ENCODE data around the gene ARHGAP4.

Gene ARHGAP4

DNA sequence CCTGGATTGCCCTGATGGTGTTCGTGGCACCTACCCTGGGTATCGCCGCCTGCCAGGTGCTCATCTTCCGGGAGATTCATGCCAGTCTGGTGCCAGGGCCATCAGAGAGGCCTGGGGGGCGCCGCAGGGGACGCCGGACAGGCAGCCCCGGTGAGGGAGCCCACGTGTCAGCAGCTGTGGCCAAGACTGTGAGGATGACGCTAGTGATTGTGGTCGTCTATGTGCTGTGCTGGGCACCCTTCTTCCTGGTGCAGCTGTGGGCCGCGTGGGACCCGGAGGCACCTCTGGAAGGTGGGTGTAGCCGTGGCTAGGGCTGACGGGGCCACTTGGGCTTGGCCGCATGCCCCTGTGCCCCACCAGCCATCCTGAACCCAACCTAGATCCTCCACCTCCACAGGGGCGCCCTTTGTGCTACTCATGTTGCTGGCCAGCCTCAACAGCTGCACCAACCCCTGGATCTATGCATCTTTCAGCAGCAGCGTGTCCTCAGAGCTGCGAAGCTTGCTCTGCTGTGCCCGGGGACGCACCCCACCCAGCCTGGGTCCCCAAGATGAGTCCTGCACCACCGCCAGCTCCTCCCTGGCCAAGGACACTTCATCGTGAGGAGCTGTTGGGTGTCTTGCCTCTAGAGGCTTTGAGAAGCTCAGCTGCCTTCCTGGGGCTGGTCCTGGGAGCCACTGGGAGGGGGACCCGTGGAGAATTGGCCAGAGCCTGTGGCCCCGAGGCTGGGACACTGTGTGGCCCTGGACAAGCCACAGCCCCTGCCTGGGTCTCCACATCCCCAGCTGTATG is 19.7 kb downstream of the ARHGAP4 start:
- no peak for DNase-seq (ENCODE audit: low spot score)

DNA sequence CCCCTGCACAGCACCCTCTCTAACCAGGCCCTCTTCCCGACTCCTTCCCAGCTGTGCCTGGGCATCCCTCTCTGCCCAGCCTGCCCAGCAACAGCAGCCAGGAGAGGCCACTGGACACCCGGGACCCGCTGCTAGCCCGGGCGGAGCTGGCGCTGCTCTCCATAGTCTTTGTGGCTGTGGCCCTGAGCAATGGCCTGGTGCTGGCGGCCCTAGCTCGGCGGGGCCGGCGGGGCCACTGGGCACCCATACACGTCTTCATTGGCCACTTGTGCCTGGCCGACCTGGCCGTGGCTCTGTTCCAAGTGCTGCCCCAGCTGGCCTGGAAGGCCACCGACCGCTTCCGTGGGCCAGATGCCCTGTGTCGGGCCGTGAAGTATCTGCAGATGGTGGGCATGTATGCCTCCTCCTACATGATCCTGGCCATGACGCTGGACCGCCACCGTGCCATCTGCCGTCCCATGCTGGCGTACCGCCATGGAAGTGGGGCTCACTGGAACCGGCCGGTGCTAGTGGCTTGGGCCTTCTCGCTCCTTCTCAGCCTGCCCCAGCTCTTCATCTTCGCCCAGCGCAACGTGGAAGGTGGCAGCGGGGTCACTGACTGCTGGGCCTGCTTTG is 20.5 kb downstream of the ARHGAP4 start:
- no peak for DNase-seq (ENCODE audit: low spot score)

DNA sequence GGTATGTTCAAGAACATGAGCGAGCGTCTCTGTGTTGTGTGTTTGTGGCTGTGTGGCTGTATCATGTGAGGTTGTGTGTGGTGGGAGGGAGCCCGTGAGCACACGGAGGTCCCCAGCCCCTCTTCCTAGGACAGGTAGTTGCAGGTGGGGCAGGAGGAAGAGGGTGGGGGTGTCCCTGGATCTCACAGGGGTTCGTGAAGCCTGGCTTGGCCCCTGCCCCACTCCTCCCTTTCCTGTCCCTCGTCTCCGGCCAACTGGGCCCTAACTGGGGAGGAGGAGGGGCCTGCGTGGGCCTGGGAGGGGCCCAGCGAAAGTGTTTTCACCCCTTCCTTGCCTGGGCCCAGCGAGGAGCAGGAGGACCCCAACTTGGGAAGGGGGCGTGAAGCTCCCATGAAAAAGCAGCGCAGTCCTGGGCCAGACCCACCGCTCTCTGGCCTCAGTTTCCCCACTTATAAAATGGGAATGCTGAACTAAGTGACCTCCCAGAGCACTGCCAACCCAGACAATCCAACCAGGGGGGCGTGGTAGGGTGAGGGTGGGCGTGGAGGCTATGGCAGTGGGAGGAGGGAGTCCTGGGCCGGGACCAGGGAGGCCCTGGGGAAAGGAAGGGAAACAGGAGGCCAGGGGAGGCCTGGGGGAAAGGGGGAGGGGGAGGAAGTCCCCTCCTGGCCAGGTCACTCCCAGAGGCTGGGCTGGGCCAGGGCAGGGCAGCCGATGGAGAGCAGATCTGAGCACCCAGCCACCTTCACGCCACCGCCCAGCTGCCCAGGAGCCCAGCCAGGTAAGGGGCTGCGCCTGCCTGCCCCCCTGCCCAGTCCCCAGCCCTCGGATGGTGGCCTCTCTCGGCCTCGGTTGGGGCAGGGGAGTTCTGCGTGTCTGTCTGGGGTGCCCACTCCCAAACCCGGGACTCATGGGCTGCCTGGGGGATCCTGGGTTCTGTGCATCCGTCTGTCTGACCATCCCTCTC is 21.8 kb downstream of the ARHGAP4 start, which contains the start of gene AVPR2:
Gene AVPR2 (plus strand): TSS at position 683 of the 967 bp plus-strand sequence. CDS start 473 bp downstream, outside the sequence.
- no peak for DNase-seq (ENCODE audit: low spot score)

DNA sequence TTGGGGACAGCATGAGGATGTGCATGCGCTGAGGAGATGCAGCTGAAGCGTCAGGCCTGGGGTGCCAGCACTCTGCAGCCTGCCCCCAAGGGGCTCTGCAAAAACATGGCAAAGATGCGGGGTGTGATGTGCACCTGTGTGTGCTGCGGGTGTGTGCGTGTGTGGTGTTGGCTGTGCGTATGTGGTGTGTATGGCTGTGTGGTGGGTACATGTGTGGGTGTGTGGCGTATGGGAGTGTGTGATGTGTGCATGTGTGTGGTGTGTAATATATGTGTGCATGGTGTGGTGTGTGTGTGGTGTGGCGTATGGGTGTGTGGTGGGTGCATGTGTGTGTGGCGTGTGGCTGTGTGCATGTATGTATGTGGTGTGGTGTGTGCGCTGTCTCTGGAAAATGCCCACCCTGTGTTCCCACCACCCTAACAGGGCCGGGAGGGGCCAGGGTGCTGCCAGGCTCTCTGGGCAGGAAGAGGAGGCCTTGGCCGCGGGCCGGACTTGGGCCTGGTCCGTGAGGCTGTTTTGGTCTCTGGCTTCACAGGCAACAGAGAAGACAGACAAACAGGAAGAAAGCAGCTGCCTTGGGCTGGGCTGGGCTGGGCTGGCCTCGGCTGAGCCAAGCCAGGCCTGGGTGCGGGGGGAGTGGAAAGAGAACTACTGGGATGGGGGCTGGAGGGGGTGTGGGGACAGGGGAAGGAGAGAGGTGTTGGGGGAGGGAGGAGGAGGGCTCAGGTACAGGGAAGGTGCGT is 22.7 kb downstream of the ARHGAP4 start:
- no peak for DNase-seq (ENCODE audit: low spot score)

DNA sequence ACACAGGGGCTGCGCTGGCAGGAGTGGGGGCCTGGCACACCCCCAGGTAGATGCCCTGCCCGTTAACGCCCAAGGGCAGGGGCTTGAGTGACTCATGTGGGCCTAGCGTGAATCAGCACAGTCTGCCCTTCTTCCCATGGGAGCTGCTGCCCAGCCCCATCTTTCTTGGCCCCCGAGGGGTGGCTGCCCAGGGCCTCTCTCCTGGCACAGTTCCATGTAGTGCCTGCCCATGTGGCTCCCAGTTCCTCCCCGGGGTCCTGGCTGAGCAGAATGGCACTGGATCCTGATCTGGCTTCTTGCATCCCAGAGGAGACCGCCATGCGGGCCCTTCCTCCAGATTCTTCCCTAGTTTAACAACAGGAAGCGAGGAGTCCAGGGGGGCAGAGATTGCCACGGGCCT is 23.7 kb downstream of the ARHGAP4 start:
- no peak for DNase-seq (ENCODE audit: low spot score)

DNA sequence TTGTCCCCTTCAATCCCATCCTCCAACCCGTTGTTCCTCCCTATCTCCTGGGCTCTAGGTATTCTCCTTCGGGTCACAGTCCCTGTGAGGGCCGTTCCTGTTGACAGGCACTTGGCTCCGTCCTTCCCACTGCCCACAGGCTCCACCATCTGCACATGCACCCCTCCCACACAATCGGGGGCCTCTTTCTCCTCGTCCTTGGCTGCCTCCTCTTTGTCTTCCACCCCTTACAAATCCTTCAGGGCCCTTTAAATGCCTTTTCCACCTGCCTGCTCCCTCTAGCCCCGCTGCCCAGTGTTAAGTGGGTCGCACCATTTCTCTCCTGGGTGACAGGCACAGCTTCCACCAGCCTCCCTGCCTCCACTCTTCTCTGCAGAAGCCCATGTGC is 24.3 kb downstream of the ARHGAP4 start:
- no peak for DNase-seq (ENCODE audit: low spot score)

DNA sequence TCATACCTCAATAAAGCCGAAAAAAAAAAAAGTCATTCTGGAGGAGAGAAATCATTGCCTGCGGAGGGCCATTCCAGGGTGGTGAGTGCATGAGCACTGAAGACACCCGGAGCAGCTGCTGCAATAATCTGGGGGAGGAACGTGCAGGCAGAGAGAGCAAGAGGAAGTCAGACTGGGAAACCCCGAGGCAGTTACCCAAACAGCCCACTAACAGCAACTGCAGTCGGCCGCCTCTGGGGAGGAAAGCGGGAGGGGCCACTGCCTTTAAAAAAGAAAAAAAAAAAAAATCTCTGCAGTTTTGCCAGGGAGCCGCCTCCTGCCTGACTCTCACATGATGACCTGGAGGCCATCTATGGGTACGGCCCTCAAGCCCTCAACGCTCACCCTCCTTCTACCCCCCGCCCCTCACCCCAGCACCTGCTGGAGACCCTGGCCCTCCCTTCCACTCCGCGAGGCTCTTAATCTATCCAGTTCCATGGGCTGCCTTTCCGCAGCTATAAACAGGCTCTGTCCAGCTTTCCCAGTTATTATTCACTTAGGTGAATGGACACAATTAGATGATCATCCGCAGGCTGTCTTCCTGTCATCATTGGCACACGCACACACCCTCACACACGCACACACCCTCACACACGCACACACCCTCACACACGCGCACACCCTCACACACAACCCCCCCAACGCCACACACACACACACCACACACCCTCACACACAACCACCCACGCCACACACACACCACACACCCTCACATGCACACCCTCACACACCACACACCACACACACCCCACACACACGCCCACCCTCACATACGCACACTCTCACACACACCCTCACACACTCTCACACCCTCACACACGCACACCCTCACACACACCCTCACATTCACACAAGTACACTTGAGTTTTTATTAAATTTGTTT is 25.0 kb downstream of the ARHGAP4 start:
- no peak for DNase-seq (ENCODE audit: low spot score)

DNA sequence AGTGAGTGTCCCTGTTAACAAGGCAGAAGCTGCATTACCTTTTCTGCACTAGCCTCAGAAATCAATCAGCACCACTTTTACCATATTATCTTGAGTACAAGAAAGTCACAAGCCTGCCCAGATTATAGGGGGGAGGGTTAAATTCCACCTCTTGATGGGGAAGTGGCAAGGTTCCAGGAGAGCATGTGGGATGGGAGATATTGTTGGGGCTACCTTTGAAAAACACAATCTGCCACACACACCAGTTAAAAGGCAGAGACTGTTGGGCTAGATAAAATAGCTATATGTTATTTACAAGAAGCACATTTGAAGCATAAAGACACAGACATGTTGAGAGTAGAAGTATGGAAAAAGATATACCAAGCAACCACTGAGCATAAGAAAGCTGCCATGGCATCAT is 28.2 kb downstream of the ARHGAP4 start:
- peak; percentile 31 for DNase-seq (ENCODE audit: low spot score)

DNA sequence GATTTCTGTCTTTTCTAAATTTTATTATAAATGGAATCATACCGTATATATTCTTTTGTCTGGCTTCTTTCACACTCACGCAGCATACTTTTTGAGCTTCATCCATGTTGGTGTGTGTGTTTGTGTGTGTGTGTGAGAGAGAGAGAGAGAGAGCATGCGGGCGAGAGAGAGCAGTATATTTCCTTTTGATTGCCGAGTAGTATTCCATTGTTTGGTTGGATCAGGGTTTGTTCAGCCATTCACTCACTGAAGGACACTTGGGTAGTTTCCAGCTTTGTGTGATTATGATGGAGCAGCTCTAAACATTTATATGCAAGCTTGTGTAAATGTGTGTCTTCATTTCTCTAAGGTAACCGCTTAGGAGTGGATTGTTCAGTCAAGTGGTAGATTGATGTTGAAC is 36.9 kb downstream of the ARHGAP4 start:
- no peak for DNase-seq (ENCODE audit: low spot score)

DNA sequence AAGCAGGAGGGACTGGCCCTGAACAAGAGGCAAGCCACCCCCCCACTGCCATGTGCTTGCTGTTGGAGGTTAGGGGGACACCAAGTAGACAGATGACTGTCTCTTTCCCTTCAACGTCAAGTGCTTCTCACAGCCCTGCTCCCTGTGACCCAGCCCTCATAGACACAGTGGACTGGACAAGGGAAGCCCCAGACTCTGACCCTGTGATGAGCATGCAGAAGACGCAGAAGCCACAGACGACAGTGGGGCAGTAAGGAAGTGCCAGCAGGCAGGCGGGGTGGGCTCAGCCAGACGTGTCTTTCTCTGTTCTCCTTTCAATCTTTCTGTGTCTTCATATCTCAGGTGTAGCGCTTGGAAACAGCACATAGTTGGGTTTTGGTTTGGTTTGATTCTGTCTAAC is 37.7 kb downstream of the ARHGAP4 start:
- no peak for DNase-seq (ENCODE audit: low spot score)

DNA sequence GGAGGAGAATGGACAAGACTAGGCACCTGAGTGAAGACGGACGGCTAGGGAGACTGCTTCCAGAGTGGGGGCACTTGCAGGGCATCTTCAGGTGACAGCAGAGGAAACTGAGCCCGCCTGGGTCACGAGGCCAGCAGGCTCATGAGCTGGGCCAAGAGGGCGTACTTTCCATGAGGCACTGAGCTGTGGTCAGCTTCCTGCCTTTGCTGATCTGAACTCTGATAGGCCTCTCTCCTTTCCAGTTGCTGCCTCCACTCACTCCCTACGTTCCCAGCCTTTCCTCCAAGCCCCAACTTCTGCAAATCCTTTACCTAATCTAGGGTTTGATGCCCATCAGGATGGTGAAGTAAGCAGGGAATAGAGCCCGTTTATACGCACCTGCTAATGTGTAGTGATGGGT is 38.7 kb downstream of the ARHGAP4 start:
- no peak for DNase-seq (ENCODE audit: low spot score)

DNA sequence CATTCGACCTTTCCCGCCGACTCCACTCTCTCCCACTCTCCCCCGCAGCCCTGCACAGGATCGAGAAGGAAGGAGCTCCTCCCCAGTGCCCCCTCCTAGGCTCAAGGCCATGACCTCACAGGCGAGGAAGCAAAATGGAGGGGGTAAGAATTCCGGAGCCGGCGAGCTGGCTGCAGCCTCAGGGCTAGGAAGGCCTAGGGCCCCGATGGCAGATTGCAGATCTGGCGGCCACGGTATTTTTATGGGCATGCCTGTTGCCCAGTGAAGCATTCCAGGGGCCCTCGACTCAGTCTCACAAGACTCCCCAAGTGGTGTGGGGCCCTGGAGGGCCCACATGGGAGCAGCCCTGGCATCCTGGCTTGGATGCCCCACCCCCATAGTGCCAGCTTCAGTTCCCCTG is 39.1 kb downstream of the ARHGAP4 start:
- DNase-seq (ENCODE audit: low spot score) = no peak

DNA sequence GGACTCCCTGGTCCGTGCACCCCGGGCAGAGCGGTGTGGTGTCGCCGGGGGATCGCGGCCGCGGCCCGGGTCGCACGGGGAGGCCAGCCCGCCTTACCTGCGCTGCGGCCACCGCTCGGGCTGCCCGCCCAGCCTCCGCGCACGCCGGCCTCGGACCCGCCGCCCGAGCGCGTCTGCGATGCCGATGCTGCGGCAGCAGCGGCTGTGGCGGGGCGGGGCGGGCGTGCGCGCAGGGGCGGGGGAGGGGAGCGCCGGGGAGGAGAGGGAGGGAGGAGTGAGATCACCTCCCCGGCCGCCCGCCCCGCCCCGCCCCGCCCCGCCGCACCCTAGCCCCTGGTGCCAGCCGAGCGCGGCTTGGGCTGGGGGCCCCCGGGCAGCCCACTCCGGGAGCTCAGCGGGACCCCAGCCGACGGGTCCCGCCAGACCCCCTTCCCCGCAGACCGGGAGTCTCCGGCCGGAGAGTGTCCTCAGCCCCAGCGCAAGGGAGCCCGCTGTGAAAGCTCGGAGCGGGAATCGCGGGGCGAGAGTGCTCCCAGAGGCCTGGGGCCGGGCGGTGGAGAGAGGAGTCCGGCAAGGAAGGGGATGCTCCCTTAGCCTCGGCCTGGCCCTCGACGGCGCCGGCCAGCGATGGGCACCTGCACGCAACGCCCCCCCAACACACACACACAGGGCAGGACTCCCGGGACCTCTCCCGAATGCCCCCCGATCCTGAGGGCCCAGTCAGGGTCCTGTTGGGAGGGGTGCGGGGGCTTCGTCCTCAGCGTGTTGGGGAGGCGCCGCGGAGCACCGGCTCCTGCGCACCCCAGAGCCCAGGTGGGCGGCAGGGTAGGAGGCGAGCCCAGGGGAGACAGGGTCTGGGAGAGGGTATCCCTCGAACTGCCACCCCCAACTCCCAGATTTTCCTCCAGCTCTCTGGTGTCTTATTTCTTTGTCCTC is 39.8 kb downstream of the ARHGAP4 start, which contains the start of gene L1CAM:
Gene L1CAM (minus strand): TSS at position 206 of the 936 bp plus-strand sequence. CDS start 10,337 bp downstream, outside the sequence.
- DNase-seq (ENCODE audit: low spot score) = no peak

DNA sequence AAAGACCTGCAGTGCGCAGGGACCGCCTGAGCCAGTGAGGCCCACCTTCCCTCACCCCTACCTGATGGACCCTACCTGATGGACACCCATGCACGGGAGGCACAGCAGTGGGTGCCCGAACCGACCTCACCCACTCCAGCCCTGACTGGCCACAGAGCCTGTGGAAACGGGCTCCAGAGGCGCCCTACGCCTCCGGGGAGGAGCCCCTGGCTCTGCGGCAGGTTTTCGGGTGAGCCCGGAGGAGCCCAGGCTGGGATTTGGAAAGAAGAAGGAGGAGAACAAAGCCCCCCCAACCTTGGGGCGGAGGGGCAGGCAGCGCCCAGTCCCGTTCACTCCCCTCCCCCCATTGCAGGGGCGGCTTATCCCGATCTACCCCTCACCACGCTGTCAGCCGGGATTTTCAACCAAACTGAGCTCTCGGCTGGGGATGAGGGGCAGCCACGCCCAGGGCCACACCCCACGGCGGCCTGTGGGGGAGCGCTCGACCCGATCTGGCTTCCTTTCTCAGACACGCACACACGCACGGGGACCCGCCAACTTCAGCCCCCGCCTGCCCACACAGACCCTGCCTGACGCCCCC is 40.8 kb downstream of the ARHGAP4 start:
- no peak for DNase-seq (ENCODE audit: low spot score)

DNA sequence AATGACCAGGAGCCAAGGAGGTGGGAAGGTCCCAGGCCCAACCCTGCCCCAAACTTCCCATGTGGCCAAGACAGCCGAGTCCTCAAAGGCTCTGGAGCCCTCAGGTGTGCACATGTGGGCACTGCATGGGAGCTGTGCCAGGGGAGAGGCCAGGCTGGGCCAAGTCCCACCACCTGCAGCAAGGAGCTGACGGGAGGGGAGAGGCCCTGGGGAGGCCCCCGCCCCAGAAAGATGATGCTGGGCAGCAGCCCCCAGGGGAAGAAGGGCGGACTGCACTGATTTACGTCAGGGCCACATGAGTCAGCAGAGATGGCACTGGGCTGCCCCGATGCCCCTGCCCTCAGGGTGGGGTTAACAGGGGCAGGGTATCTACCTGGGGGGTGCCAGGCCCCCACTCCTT is 41.5 kb downstream of the ARHGAP4 start:
- no peak for DNase-seq (ENCODE audit: low spot score)

DNA sequence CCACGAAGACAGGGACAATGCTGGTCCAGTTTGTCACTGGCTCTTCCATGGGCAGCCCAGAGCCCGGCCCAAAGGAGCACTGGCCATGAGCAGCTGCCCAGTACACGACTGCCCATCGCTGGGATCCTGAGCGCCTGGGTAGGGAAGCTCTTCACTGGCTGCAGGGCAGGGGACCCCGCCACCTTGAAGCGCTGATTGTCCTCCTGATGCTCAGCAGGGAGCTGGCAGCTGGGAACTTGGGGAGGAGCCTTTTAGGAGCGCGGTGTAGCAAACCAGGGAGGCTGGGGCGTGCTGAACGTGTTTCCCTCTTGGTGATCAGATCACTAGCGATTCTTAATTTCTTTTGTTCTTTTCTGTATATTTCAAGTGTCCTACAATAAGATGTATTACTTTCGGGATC is 41.9 kb downstream of the ARHGAP4 start:
- no peak for DNase-seq (ENCODE audit: low spot score)

DNA sequence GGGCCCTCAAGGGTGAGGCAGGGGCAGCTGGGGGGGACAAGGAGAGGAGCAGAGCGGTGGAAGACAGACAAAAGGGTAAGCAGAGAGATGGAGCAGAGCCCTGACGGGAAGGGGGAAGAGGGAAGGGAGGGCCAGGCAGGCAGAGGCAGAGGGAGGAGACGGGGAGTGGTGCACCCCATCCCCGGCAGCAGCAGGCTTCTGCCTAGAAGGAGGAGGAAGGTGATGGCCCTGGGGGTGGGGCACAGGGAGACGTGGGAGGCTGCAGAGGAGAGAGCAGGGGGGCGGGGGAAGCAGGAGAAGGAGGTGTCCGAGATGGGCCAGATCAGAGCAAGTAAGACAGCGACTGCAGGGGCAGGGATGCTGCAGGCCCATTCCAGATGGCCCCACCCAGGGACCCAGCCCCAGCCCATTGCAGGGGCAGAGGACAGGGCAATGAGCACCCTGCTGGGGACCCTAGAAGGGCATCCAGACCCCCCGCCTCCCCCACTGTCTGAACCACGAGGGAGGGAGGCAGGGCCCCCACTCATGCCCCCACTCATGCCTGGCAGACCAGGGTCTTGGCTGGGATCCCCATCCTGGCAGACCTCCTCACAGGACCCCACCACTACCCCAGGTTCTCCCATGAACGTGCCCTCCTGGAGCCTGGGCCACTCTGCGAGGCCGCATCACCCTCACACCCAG is 42.8 kb downstream of the ARHGAP4 start:
- DNase-seq (ENCODE audit: low spot score) = no peak

DNA sequence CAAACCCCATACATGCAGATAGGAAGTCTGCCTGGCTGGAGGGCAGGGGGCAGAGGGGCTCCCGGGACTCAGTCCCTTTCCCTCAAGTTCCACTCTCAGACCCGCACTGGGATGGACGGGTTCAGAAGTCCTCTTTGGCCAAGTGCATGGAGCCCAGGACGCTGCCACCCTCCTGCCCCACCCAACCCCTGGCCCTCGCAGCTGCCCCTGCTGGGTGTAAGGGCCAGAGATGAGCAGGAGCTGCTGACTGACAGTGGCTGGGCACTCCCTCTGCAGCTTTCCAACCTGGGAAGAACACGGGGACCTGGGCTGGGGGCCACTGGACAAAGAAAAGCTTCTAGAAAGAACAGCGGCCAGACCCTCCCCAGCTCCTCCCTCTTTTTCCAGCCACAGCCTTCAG is 43.5 kb downstream of the ARHGAP4 start:
- DNase-seq (ENCODE audit: low spot score) = no peak

Data from hematopoietic multipotent progenitor cell treated with erythropoietin and hydrocortisone succinate and interleukin-3 and kit ligand, for 17 days (in vitro differentiated cells).